ENCODE measurements around the gene TTN.

The TTN gene

DNA sequence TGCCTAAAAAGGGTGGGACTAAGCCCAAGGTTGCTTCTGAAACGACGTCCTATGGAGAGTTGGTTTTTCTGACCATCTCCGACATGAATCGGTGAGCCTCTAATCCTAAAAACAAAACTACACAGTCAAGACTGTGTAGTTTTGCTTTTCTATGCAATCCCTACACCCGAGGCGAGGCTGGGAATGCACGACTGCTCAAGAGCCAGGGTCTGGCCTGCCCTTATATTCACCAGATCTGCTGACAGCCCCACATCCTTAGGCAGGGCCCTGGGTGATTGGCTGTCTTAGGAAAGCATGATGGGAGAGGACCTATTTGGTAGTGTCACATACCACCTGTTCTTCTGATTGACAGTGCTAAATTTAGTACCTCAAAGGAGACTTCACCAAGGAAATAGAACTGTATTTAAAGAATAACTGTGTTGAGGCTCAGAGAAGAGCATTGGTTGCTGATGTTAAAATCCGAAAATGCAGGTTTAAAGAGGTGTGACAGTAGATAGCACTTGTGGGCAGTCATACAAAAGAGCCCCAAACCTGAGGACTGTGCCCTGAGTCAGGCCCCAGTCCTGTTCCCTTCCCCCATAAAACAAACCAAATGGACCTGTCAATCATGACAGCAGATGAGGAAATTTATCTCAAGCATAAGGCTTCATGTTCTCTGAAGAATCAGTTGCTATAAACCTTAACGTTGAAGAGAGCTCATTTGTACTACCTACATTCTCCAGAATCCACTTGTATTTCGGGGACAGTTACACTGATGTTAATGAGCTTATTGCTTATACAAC lies at the start of gene TTN:
Gene TTN (minus strand): TSS at position 197 of the 782 bp plus-strand sequence. CDS start 2,781 bp downstream, outside the sequence.
- no peak for DNase-seq (ENCODE audit: low read depth)

DNA sequence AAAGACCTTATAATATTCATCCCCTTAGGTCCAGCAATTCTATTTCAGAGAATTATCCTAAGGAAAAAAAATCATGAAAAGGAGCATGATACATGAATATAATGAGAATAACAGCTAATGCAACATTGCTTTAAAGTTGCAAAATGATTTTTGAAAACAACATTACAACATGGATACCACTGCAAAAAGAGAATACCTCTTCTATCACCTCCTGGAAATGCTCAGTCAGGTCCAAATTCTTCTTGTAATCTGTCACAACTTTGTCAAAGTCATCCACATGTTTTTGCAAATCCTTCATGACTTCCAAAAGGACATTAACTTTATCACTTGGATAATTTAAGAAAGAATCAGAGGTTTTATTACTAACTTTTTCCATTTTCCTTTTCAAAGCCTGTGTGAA lies 47.9 kb upstream of the TTN start:
- DNase-seq (ENCODE audit: low read depth), result no peak

DNA sequence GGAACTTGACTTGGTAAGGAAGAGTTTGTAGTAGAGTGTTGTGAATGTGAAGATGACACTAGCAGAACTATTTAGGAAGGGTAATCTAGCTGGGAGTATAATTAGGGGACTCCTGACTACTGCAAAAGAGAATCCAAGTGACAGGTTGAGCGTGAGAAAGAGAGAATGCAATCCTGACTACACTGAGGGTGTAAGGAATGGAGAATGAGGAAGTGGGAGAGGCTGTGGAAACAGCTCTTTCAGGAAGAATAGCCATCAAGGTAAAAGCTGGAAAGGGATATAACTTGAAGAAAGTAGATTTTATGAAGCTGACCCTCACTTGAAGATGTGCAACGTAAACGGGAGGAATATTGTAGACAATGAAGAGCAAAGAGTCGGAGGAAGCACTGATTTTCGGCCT lies 41.1 kb upstream of the TTN start:
- no peak for DNase-seq (ENCODE audit: low read depth)

DNA sequence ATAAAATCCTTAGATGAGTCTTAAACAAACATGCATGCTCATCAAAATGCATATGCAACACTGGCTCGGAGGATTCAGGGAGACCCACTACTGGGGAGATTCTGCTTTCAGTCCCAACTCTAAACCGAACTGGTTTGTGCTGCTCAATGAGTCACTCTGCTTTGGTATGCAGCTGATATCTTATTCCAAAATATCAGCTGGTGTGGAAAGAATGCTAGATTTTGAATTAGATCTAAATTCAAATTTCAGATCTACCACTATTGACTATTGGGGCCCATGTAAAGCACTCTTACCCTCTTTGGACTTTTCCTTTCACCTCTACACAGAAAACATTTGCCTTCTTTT lies 39.2 kb upstream of the TTN start:
- DNase-seq (ENCODE audit: low read depth), result no peak

DNA sequence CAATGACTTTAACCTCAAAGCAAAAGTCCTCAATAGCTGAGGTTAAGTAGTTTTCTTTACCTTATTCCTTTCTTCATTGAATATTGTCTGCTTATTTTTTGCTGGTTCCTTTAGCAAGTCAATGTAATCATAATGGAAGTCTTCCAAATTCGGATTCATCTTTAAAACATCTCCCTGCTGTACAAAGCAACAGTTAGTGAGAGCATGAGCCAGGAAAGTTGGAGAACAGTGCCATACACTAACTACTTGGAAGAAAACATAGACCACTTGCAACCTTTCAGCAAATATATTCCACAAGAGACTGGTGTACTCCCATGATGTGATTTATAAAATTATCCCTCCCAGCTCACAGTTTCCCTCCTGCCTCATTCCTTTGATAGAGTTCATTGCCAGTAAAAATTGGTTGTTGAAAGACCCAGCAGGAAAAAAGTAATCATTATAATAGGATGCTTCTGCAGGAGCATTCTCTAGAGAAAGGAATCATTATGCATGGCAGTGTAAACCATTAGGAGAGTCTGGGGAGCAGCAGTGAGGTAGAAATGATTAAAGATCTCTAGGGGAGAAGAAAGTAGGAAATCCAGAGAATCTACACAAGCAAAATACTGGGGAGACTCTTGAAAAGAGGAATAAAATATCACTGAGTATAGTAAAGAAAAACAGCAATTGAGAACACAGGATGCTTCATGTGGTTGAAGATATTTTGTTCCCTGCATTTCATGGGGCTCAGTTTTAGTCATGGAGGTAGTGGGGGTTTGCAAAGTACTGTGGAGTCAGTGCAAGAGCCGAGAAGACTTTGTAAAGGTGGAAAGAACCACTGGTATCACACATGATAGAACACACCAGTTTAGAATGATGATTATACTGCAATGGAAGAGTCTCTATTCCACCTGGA lies 38.6 kb upstream of the TTN start:
- no peak for DNase-seq (ENCODE audit: low read depth)

DNA sequence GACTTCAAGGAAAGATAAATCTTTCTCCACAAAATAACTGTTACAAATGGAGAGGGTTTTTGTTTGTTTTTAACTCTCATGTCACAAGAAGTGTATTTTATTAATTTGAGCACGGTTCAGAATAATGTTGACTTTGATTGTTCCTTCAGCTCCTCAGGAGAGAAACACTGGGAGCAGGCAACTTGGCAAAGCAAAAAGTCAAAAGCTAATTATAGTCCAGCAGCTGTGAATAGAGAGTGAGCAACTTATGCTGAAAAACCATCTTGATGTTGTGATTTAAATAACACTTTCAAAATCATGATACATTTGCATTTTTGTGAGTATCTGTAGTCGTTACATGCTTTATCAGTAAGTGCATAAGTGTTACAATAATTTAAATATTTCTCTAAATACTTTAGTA lies 37.5 kb upstream of the TTN start:
- DNase-seq (ENCODE audit: low read depth), result no peak

DNA sequence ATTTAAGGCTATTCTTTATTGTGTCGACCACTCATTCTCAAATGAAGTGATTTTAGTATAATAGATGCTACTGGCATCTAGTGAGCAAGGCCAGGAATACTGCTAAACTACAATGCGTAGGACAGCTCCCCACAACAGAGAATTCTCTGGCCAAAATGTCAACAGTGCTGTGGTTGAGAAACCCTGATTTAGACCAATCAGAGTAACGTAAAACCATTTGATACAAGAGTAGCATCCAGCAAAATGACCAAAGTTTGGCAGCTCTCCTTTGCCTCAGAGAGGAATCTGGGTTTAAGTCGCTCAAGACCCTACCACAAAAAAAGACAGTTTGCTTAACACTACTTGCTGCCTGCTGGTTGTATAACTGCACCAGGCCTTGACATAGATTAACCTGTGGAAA lies 37.0 kb upstream of the TTN start:
- DNase-seq (ENCODE audit: low read depth), result no peak

DNA sequence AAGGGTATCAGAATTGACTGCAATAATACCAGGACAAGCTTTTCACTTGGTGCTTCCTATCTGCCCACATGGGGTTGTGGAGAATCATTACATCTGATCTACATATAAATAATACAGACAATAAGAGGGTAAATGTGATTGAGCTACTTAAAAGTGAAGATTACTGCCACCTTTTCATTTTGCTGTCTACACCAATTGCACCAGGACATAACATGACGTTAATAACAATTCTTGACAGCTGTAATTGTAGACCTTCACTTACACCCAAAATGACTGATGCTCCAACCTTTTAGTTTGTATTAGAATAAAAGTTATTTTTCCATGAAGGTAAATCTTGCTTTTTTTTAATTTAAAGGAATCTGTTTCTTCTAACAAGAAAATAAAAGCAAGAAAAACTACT lies 36.5 kb upstream of the TTN start:
- no peak for DNase-seq (ENCODE audit: low read depth)

DNA sequence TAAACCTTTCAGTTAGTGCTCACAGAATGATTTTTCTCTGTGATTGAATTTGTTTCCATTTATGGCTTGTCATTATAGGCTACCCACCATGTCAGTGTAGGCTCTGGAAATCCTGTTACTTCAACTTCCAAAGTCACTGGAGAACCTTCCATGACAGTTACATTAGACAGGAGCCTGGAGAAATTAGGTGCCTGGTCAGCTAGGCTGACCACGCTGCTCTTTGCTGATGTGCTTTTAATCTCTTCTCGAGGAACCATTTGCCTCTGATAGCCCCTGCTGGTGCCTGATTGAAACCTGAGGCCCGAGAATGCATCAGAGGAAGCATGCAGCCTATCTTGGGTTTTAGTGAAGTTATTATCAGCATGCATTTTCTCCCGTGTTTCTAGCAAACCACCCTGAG lies 29.6 kb upstream of the TTN start:
- DNase-seq (ENCODE audit: low read depth), result no peak

DNA sequence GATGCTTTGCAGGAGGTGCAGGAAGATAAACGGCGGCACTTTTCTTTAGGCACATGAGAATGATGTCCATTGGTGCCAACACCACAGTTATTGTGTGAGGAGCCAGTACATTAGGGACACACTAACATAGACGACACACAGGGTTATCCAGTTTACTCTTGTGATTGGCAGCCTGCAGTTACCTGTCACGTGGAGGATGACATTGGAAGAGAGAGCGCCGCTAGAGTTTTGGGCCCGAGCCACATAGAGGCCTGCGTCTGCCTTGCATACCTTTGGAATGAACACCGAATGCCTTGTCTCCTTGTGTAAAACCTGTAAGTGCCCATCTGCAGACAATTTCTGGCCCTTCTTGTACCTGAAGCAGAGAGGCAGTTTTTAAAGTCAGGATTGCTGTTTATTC lies 26.9 kb upstream of the TTN start:
- DNase-seq (ENCODE audit: low read depth), result no peak

DNA sequence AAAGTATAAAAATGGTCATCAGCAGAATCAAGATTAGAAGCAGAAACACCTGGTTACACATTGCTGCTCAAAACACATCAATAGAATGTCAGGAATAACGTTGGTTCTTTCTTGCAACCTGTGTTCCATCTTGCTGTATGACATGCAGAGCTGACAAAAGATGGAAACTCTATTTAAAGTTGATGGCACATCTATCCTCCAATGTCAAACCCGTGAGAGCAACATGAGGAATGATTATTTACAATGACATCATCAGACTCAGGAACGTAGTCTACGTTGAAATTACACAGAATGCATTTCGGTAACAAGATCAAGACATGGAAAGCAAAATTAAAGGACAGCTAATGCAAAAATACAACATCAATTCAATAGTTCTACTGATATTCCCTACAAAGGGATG lies 26.2 kb upstream of the TTN start:
- no peak for DNase-seq (ENCODE audit: low read depth)

DNA sequence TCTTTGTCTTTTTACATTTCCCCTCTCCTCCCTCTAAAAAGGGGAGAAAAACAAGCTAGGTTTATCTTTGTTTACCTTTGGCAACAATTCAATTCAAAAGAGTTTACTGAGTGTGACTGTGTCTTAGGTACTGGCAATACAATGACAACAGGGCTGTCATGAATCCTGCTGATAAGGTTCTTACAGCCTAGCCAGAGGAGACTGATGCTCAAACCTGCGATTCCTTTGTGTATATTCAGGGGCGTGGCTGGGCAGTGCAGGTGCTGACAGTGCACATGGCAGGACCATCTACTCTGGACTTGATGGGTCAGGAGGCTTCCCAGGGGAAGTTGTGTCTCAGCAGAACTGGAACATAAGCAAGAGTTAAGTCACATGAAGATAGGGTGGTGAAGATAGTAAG lies 23.2 kb upstream of the TTN start:
- DNase-seq (ENCODE audit: low read depth), result no peak

DNA sequence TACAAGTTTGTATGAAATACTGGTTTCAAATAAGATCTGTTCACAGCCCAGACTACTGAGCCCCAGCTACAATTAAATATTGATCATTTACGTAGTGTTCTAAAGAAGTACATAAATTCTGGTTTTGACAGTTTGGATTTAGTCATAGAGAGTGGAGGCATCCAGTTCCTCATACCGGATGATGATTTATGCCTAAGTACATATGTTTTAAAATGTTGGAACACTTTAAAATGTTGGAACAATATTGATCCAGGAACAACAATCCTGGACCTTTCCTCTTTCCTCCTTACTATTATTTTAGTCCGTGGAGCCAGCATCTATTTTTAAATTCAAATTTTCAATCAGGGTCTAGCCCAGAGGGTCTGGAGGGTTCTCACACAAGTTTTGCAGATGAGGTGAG lies 22.8 kb upstream of the TTN start:
- DNase-seq (ENCODE audit: low read depth), result no peak

DNA sequence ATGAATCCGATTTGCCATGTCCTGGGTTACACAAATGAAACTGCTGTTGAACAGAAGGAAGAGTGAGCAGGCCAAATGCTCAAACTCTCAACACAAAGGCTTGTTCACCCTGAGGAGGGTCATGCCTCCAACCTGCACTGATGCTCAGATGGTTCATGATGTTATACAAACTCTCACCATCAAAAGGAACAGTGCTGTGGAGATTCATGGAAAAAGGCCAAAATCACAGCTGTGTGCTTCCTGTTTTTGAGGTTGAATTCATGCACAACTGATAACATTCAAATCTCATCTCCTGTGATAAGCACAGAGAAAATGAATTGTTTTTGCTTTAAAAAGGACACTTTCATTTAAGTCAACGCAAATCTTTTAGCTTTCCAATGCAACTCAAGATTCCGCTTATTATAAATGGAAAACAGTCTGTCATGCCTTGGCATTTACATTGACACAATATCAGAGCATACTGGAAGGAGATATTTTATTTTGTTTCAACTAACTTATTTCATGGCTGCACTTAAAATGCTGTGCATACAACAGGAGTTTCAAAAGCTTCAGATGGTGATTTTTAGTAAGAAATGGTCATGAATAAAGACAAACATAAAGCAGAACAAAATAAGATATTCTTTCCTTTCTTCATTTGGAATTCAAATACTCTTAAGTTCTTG lies 22.2 kb upstream of the TTN start:
- DNase-seq (ENCODE audit: low read depth), result no peak

DNA sequence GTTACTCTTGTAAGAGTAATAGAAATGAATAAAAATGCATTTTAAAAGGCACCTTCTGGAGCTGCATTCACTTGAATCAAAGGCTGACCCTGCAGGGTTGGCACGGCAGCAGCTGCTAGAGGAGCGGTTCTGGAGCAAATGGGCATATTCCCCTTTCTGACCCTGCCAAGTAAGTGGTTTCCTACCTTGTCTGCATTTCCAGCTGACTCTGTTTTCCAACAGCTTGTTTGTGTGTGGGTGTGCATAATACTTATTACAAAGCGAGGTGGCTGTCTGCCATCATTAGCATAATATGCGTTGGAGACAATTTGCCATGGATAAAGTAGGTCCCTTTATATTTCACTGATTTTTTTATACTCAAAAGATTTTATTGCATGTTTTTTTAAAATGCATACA lies 21.3 kb upstream of the TTN start:
- no peak for DNase-seq (ENCODE audit: low read depth)

DNA sequence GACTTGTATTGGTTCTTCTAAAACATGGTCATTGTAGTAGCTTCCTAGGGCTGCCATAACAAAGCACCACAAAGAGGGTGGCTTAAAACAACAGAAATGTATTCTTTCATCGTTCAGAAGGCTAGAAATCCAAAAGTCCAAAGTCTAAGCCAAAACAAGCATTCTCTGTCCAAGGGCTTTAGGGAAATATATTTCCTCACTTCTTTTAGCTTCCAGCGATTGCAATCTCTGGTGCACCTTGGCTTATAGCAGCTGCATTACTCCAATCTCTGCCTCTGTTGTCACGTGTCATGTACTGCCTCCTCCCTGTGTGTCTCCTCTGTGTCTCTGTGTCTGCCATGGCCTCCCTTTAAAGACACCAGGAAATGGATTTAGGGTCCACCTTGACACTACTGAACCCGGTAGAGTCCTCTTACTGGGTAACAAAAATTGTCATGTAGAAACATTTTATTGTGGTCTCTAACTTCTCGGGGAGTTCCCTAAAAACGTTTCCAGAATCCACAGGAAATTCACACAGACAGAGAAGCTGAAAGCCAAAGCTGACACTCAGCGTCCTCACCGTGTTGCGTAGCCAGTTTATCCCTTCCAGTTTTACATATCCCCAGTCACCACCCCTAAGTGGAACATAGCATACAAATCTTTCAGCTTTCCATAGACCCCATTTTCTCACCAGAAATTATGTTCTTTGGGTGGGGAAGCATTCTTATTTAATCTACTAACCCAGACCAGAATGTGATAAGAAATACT lies 20.7 kb upstream of the TTN start:
- DNase-seq (ENCODE audit: low read depth), result no peak

DNA sequence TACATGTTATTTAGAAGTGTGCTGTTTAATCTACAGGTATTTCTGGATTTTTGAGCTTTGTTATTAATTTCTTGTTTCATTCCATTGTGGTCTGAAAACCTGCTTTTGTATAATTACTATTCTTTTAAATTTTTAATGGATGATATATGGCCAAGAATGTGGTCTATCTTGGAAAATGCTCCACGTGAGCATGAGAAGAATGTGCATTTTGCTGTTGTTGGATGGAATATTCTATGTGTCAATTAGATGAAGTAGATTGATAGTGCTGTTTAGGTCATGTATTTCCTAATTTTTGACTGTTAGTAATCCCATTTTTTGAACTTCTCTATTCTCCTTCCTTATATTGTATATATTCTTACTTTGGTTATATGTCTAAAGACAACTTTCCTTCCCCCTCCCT lies 19.9 kb upstream of the TTN start:
- DNase-seq (ENCODE audit: low read depth), result no peak

DNA sequence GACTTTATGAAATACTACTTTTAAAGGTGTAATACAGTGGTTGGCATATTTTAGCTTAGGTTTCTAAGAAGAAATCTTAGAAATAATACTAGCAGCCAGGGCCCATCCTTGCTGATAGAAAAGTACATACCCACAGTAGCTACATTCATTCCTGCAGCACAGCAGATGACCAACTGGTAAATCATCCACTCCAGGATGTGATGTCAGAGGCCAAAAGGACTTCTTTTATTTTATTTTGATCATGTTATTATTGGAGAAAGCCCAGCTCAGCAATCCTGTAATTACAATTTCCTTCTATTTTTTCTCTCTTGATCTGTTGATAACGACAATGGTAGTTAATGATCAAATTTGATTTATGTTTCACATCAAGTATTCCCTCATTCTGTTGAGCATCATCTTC lies 18.0 kb upstream of the TTN start:
- DNase-seq (ENCODE audit: low read depth), result no peak

DNA sequence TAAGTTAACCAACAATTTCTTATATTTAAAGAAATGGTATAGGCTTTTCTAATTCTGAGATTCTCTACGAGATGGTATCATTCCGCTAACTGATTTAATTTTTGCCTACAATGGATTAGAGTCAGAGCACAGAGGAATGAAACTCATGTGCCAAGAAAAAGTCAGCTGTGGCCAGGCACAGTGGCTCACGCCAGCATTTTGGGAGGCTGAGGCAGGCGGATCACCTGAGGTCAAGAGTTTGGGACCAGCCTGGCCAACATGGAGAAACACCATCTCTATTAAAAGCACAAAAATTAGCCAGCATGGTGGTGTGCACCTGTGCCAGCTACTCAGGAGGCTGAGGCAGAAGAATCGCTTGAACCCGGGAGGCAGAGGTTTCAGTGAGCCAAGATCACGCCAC lies 17.0 kb upstream of the TTN start:
- no peak for DNase-seq (ENCODE audit: low read depth)

DNA sequence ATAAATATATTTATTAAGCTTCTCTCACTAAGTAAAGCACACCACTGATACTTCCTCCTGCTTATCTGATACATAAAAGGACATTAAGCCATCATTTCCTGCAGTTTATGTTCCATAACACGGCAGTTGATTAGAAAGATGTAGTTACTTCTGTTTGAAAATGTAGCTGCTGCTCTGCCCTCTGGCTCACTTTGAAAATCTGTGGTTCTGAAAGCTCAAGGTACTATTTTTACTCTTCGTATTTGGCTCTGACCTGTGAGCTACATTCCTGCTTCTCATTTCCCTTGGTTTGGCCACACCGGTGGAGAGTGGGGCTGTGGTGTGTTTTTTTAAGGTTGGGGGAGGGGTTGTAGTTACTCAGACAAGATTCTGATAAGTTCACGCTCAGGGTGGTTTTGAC lies 12.8 kb upstream of the TTN start:
- DNase-seq (ENCODE audit: low read depth), result no peak

DNA sequence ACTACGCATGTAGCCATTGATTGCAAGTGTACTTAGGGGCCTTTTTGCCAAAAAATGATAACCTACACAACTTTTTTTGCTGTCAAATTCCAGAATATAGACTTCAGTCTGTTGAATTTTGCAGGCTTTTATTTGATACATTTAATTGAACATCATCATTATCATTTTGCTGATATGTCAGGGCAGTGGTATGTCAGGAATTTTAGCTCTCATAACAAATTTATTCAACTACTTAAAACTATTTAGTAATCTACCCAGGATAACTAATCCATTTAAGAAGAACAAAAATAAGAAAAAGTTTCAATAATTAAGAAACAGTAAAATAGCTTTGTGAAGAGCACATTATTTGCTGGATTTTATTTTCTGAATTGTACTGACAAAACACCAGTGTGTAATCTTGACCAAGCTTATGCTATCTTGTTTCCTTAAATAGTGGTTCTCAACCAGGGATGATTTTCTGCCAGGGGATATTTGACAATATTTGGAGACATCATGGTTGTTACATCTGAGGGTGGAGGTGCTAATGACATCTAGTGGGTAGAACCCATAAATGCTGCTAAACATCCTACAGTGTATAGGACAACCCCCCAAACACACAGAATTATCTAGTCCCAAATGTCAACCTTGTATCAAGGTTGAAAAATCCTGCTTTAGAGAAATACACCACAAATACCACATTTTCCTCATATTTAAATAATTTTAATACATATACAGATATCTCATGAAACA lies 12.1 kb upstream of the TTN start:
- no peak for DNase-seq (ENCODE audit: low read depth)

DNA sequence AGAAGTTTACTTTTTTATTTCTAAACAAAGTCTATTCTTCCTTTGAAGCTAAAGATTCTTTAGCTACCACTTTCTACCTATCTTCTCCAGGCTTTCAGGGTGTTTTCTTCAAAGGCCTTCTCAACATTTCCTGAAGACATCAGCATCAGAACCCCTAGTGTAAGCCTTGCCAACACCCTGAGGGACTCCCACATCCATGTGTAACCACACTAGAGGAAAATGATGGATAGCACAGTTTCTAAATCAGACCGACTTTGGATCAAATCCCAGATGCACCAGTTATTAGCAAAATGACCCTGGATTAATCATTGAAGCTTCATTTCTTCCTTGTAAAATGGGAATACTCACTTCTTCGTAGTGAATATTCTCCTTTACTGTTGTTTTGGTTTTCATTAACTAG lies 4.7 kb upstream of the TTN start:
- DNase-seq (ENCODE audit: low read depth), result no peak
